Ramos (cell line): Measurements from ENCODE around the gene SEMA4G.

Experiments used
- in situ Hi-C: fragments of 300-500 bp; cut with MboI; formaldehyde crosslinking; loops from one replicate; pipeline ENCODE4 v1.14.3; 2022; ENCODE audit warnings: low sequenced_read_pairs; ENCODE audit not compliant: unreplicated experiment

SEMA4G gene

GRCh38 chr10:101005361-101005760, 36.1 kb downstream of the SEMA4G start:
- in situ Hi-C loops: no loop called here

- in situ Hi-C loops: no loop called here
These were observed 36.7 kb downstream of the SEMA4G start for GRCh38 chr10:101005869-101006567.

DNA sequence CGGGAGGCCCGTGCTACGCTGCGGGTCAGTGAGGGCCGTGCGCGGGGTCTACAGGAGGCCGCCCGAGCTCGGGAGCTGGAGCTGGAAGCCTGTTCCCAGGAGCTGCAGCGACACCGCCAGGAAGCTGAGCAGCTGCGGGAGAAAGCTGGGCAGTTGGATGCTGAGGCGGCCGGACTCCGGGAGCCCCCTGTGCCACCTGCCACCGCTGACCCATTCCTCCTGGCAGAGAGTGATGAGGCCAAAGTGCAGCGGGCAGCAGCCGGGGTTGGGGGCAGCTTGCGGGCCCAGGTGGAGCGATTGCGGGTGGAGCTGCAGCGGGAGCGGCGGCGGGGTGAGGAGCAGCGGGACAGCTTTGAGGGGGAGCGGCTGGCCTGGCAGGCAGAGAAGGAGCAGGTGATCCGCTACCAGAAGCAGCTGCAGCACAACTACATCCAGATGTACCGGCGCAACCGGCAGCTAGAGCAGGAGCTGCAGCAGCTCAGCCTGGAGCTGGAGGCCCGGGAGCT, 37.3 kb downstream of the SEMA4G start:
- in situ Hi-C loops: no loop called here

GRCh38 chr10:101007099-101007711, 37.9 kb downstream of the SEMA4G start:
- in situ Hi-C loops: no loop called here

DNA sequence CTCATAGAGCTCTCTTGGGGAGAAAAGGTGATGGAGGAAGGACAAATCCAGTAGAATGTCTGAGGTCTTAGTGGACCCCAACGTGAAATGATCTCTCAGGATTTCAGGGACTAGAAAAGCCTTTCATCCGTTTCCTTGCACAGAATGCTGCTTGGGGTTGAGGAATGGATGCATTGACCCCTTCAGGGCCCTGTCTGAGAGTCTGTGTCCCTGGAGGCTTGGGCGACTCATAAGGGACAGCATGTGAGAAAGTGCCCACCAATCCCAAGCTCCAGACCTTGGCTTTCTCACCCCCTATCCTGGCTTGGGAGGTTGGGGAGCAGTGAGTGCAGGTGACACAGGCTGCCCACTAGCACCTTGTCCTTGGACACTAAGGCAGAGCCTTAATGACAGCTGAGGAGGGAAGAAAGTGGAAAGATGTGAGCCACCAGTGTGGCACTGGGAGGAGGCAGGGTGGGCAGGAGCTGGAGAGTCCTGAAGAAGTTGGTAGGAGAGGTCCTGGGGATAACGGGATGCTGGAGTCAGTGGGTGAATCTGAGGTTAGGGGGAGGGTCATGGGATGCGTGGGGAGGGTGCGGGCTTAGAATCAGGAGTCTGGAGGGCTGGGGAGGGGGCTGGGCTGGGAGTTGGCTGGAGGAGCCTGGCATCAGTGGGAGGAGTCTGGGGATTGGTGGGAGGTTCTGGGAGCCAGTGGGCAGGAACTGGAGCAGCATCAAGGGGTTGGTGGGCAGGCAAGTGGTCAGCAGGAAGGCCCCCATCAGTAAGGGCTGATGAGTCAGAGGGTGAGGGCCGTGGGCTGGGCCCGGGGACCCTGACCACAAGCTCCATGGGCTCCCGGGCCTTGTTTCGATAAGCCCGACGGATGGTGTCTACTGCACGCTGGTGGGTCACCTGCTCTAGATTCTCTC, 38.9 kb downstream of the SEMA4G start:
- in situ Hi-C loops: no loop called here

DNA sequence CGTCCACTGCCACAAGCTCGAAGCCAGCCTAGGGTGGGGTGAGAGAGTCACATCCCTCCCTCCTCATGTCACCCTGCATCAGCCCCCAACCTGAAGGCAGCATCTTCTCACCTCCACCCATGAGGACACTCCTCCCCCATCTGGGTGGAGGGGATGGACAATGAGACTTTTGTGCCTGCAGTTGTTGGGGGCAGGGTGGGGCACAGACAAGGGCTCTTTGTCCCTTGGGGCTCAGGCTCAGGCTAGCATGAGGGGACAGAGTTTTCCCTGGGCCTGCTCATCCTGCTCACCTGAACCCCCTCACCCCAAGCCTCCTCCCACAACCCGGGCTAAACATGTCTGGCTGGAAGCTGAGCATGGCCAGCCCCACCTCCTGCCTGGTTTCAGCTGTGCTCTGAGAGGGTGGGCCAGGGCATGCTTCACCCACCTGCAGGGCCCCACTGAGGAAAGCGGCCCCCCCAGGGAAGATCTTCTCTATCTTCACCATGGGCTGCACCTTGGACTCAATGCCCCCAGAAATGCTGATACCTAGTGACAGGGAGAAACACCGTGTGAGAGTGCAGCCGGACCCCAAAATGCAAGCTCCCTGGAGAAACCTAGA, 39.6 kb downstream of the SEMA4G start:
- in situ Hi-C loops: no loop called here

- in situ Hi-C loops: no loop called here
These were observed 41.0 kb downstream of the SEMA4G start for GRCh38 chr10:101010329-101010728.

DNA sequence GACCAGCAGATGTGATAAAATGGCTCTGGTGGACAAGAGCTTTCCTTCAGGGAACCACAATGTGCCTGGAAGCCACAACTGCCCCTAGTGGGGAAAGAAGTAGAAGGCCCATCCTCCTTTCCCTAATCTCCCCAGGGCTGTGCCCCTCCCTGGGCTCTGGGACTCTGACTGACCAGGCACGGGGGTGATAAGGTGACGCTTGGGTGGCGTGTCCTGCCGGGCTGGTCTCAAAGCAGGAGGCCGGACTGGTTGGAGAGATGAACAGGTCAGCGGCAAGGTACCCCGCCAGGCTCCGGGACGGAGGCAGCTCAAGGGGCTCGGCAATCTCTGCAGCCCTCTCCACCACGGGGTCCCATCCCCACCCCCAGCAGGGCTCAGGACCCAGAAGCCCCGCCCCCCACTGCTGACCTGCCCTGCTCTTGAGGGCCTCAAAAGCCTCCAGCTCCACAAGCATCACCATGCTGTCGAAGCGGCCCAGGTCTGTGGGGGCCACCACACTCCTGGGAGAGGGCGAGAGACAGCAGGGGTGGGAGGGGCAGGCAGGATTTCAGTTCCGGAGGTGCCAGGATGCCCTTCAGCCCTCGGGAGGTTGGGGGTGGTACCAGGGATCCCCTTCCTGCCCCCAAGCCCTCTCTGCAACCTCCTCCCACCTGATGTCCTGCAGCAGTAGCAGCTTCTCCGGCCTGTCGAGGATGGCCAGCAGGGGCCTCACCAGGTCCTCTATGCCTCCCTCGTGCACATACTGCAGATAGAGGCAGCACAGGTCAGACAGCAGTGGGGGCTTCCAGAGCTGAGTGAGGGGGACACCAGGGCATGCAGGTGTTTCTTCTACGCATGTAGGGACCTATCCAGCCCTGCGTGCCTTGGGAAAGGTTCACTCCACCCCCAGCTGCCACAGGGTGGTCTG, 42.5 kb downstream of the SEMA4G start:
- in situ Hi-C loops: no loop called here

GRCh38 chr10:101012525-101013364, 43.4 kb downstream of the SEMA4G start:
- in situ Hi-C loops: no loop called here

DNA sequence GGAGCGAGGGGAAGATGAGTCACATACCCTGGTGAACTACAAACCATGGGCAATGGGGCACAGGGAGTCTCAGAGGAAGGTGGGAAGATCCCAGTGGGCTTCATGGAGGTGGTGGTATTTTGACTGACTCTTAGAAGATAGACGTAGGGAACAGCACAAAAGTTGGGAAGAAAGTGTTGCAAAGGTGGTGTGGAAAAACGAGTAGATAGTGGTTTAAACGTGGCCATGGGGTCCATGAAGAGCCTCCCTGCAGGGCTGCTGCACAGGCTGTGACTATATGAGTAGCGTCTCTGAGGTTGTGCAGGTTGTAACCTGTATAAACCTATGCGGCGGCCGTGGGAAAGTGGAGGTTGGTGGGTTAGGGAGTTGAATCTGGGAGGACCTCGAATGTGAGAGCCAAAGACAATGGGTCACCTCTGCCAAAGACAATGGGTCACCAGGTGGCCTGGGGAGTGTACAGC, 44.1 kb downstream of the SEMA4G start:
- in situ Hi-C loops: no loop called here

GRCh38 chr10:101014230-101014884, 45.1 kb downstream of the SEMA4G start:
- in situ Hi-C loops: no loop called here

- in situ Hi-C loops: no loop called here
These were observed 45.8 kb downstream of the SEMA4G start for GRCh38 chr10:101014966-101015581.

- in situ Hi-C loops: no loop called here
These were observed 46.3 kb downstream of the SEMA4G start for GRCh38 chr10:101015582-101015973.

- in situ Hi-C loops: no loop called here
These were observed 47.5 kb downstream of the SEMA4G start for GRCh38 chr10:101016814-101017213.

DNA sequence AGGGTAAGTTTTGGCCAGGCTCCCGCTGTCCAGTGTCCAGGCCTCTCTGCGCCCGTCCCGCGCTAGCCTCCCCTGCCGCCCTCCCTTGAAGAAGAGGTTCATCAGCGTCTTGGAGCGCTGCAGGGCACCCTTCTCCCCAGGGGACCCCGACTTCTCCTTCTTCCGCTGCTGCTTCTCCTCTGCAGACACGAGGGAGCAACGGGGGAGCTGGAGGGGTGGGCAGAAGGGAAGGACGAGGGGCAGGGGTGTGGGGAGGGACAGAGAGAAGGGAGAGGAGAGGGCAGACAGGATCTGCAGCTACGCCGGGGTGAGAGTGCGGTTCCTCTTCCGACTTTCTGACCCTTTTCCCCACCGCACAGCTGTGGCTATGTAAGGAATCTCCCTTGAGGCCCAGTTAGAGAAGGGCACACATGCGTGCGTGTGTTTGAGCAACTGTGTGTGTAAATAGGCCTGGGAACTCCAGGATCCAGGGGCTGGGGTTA, 48.9 kb downstream of the SEMA4G start:
- in situ Hi-C loops: no loop called here

- in situ Hi-C loops: no loop called here
These were observed 49.5 kb downstream of the SEMA4G start for GRCh38 chr10:101018600-101019439.
